H9 (cell line): ENCODE measurements around the gene STN1. TPM values are rescaled to one million over a fixed set of nuclear protein-coding genes. Genes with fewer than 3 reads are reported as not detected.

ENCODE experiments used
- DNase-seq: peaks from one replicate; pipeline ENCODE4 v3.0.0-alpha.2; 2017
- H2AFZ ChIP-seq: one replicate; pipeline ENCODE4 v1.6.1; 2013; ENCODE audit warnings: mild to moderate bottlenecking, low read length, control low read depth, moderate library complexity
- H2AK5ac ChIP-seq: 2 replicates; pipeline ENCODE4 v1.6.1; 2013; ENCODE audit warnings: low read length, control low read depth, mixed read lengths; ENCODE audit not compliant: insufficient read length
- H2BK120ac ChIP-seq: one replicate; pipeline ENCODE4 v1.6.1; 2013; ENCODE audit warnings: low read depth, mild to moderate bottlenecking, low read length, control low read depth, inconsistent platforms; ENCODE audit not compliant: poor library complexity, severe bottlenecking
- H2BK12ac ChIP-seq: 2 replicates; pipeline ENCODE4 v1.6.1; 2013; ENCODE audit warnings: low read length, control low read depth, mixed read lengths, low read depth; ENCODE audit not compliant: insufficient read length
- H2BK15ac ChIP-seq: 2 replicates; pipeline ENCODE4 v1.6.1; 2013; ENCODE audit warnings: low read depth, low read length, control low read depth
- H2BK20ac ChIP-seq: one replicate; pipeline ENCODE4 v1.6.1; 2013; ENCODE audit warnings: low read depth, mild to moderate bottlenecking, low read length, control low read depth, inconsistent platforms; ENCODE audit not compliant: poor library complexity, severe bottlenecking
- H2BK5ac ChIP-seq: 2 replicates; pipeline ENCODE4 v1.6.1; 2013; ENCODE audit warnings: low read length, control low read depth, mixed read lengths; ENCODE audit not compliant: insufficient read length
- H3K14ac ChIP-seq: 2 replicates; pipeline ENCODE4 v1.6.1; 2013; ENCODE audit warnings: low read length, control low read depth; ENCODE audit not compliant: insufficient read depth
- H3K18ac ChIP-seq: 2 replicates; pipeline ENCODE4 v1.6.1; 2013; ENCODE audit warnings: low read depth, mild to moderate bottlenecking, mixed read lengths, low read length, control low read depth; ENCODE audit not compliant: insufficient read length
- H3K23ac ChIP-seq: 2 replicates; pipeline ENCODE4 v1.6.1; 2013; ENCODE audit warnings: low read length, control low read depth, mixed read lengths, low read depth; ENCODE audit not compliant: insufficient read length
- H3K23me2 ChIP-seq: 2 replicates; pipeline ENCODE4 v1.6.1; 2013; ENCODE audit warnings: low read depth, mild to moderate bottlenecking, mixed read lengths, low read length, control low read depth; ENCODE audit not compliant: insufficient read length, poor library complexity, severe bottlenecking
- H3K27ac ChIP-seq: 2 replicates; pipeline ENCODE4 v1.5.1; 2013; ENCODE audit warnings: low read length, control low read depth, mixed read lengths, low read depth; ENCODE audit not compliant: insufficient read length
- H3K27me3 ChIP-seq: 2 replicates; pipeline ENCODE4 v1.6.1; 2013; ENCODE audit warnings: low read length, control low read depth, inconsistent platforms; ENCODE audit not compliant: insufficient read depth
- H3K4ac ChIP-seq: 2 replicates; pipeline ENCODE4 v1.6.1; 2013; ENCODE audit warnings: low read depth, mild to moderate bottlenecking, control low read depth, inconsistent platforms, low read length, moderate library complexity
- H3K4me1 ChIP-seq: 2 replicates; pipeline ENCODE4 v1.6.1; 2013; ENCODE audit warnings: low read length, control low read depth, inconsistent platforms; ENCODE audit not compliant: insufficient read depth
- H3K4me2 ChIP-seq: 2 replicates; pipeline ENCODE4 v1.6.1; 2013; ENCODE audit warnings: low read length, control low read depth, mixed read lengths; ENCODE audit not compliant: insufficient read length, insufficient read depth
- H3K56ac ChIP-seq: 2 replicates; pipeline ENCODE4 v1.6.1; 2013; ENCODE audit warnings: low read depth, mild to moderate bottlenecking, mixed read lengths, low read length, control low read depth; ENCODE audit not compliant: insufficient read length
- H3K79me1 ChIP-seq: 2 replicates; pipeline ENCODE4 v1.6.1; 2013; ENCODE audit warnings: low read depth, mild to moderate bottlenecking, moderate library complexity, low read length, control low read depth, inconsistent platforms; ENCODE audit not compliant: insufficient read depth, poor library complexity, severe bottlenecking
- H3K79me2 ChIP-seq: 2 replicates; pipeline ENCODE4 v1.6.1; 2013; ENCODE audit warnings: low read length, control low read depth, inconsistent platforms; ENCODE audit not compliant: insufficient read depth
- H3K9ac ChIP-seq: 2 replicates; pipeline ENCODE4 v1.6.1; 2013; ENCODE audit warnings: low read length, control low read depth, mixed read lengths; ENCODE audit not compliant: insufficient read length; ENCODE audit errors: extremely low read depth
- H3K9me3 ChIP-seq: one replicate; pipeline ENCODE4 v1.6.1; 2013; ENCODE audit warnings: low read depth, low read length, inconsistent platforms; ENCODE audit not compliant: control insufficient read depth
- H3T11ph ChIP-seq: one replicate; pipeline ENCODE4 v1.6.1; 2013; ENCODE audit warnings: mild to moderate bottlenecking, low read length, control low read depth, inconsistent platforms
- H4K20me1 ChIP-seq: one replicate; pipeline ENCODE4 v1.6.1; 2013; ENCODE audit not compliant: control insufficient read depth, insufficient read length, insufficient read depth
- H4K5ac ChIP-seq: 2 replicates; pipeline ENCODE4 v1.6.1; 2013; ENCODE audit warnings: low read depth, mild to moderate bottlenecking, mixed read lengths, low read length, control low read depth; ENCODE audit not compliant: insufficient read length
- H4K8ac ChIP-seq: replicated peaks from 2 replicates; pipeline ENCODE4 v1.6.1; 2013; ENCODE audit warnings: low read length, control low read depth, mixed read lengths, low read depth; ENCODE audit not compliant: insufficient read length
- H4K91ac ChIP-seq: 2 replicates; pipeline ENCODE4 v1.6.1; 2013; ENCODE audit warnings: low read depth, mild to moderate bottlenecking, moderate library complexity, mixed read lengths, low read length, control low read depth; ENCODE audit not compliant: insufficient read length
- H3K27ac Mint-ChIP-seq, 3 experiments: 2 replicates in 2 of 3; 3 replicates in 1 of 3; pipeline ENCODE4 v1.8.0; 2020 to 2021; ENCODE audit warnings: mixed read lengths in 3 of 3, mild to moderate bottlenecking in 1 of 3, moderate library complexity in 1 of 3
- H3K27me3 Mint-ChIP-seq: 2 replicates; pipeline ENCODE4 v1.8.0; 2021; ENCODE audit warnings: low read depth, mild to moderate bottlenecking, moderate library complexity, mixed read lengths
- H3K36me3 Mint-ChIP-seq, 3 experiments: 2 replicates in 2 of 3; 3 replicates in 1 of 3; pipeline ENCODE4 v1.8.0; 2020 to 2021; ENCODE audit warnings: low read depth in 3 of 3, mixed read lengths in 3 of 3; ENCODE audit not compliant: insufficient read depth in 1 of 3
- H3K4me1 Mint-ChIP-seq, 2 experiments: 2 replicates each; pipeline ENCODE4 v1.8.0; 2020; ENCODE audit warnings: mixed read lengths in 2 of 2
- H3K4me3 Mint-ChIP-seq, 2 experiments: 2 replicates in 1 of 2; 3 replicates in 1 of 2; pipeline ENCODE4 v1.8.0; 2020 to 2021; ENCODE audit warnings: mild to moderate bottlenecking in 2 of 2, mixed read lengths in 2 of 2, moderate library complexity in 1 of 2
- H3K9me3 Mint-ChIP-seq, 2 experiments: 2 replicates in 1 of 2; 3 replicates in 1 of 2; pipeline ENCODE4 v1.8.0; 2020; ENCODE audit warnings: mild to moderate bottlenecking in 2 of 2, mixed read lengths in 2 of 2, moderate library complexity in 1 of 2
- CTCF ChIP-seq: fragments of 200-600 bp; sonication (generic); conservative IDR thresholded peaks from 3 replicates; pipeline ENCODE4 v1.8.0; 2021; ENCODE audit warnings: antibody characterized with exemption, mild to moderate bottlenecking
- WGBS: extraction: QIAGEN DNeasy Blood & Tissue Kit; methylation state at CpG from one replicate; pipeline ENCODE4 v1.1.7; 2013; ENCODE audit warnings: missing lambda C conversion rate, low lambda C conversion rate, mixed read lengths; ENCODE audit not compliant: insufficient read length; ENCODE audit errors: extremely low coverage; 5-methylcytosine and 5-hydroxymethylcytosine counted together
- total RNA-seq: library from RNA; stranded (reverse); gene quantifications from 2 replicates; pipeline ENCODE4 v1.2.1, GENCODE V29; 2021

STN1 gene
- total RNA-seq, 1 experiment from 2014 or later: 11.3 TPM

- H2AFZ ChIP-seq: no peak overlapping the region
- no peaks in the 10 kb centered on the region for H3K9me3 ChIP-seq
- H3K23ac ChIP-seq: no peak overlapping the region
- no peak overlapping the region for H2BK120ac ChIP-seq
- H3K4me1 ChIP-seq: no peaks in the 10 kb centered on the region
- Mint-ChIP-seq H3K27me3 (peaks cover 52% of the 10 kb centered on the region), H3K36me3 (no peaks in the 10 kb centered on the region; a peak in 1 of 7 replicates), H3K4me3 (no peak overlapping the region), H3K9me3 (no peaks in the 10 kb centered on the region; a peak in 2 of 5 replicates), H3K27ac (no peak overlapping the region), H3K4me1 (peaks cover 23 to 35% of the 10 kb centered on the region in 2 experiments)
- no peak for DNase-seq
- no peak overlapping the region for H4K8ac ChIP-seq
- H3K4me2 ChIP-seq: no peak overlapping the region
- H3K4ac ChIP-seq: no peak overlapping the region
- no peak overlapping the region for H3K14ac ChIP-seq
- no peak overlapping the region for H2BK20ac ChIP-seq
- H4K5ac ChIP-seq: no peak overlapping the region
- no peak overlapping the region for H2BK5ac ChIP-seq
- H3K56ac ChIP-seq: no peak overlapping the region
- no peak overlapping the region for H2BK15ac ChIP-seq
- H3K79me2 ChIP-seq: no peaks in the 10 kb centered on the region
- H2BK12ac ChIP-seq: no peak overlapping the region
- H4K20me1 ChIP-seq: no peaks in the 10 kb centered on the region
- H3K23me2 ChIP-seq: peaks cover 16% of the 10 kb centered on the region
- H3T11ph ChIP-seq: no peak overlapping the region
- no peak for TF ChIP-seq CTCF
- no CpG with 5 or more reads among the region's 7 CpGs for WGBS
- no peak overlapping the region for H2AK5ac ChIP-seq
- H4K91ac ChIP-seq: no peak overlapping the region
- no peak overlapping the region for H3K18ac ChIP-seq
- H3K9ac ChIP-seq: no peak overlapping the region
- H3K27ac ChIP-seq: no peak overlapping the region
- peaks cover 2% of the 10 kb centered on the region; the same call in 1 of the 2 replicates for H3K27me3 ChIP-seq
- H3K79me1 ChIP-seq: no peaks in the 10 kb centered on the region
These were observed 65.1 kb downstream of the STN1 start for GRCh38 chr10:103852856-103853255.
